22Rv1 (cell line): Measurements from ENCODE around the gene NUP93.

Experiments used
- H3K27ac ChIP-seq: fragments of 450-650 bp; 2 replicates; pipeline ENCODE4 v1.5.1; 2017
- CTCF ChIP-seq: fragments of 450-650 bp; IDR thresholded peaks from 2 replicates; pipeline ENCODE4 v1.5.1; 2017; ENCODE audit warnings: mild to moderate bottlenecking
- ZFX ChIP-seq: fragments of 450-650 bp; IDR thresholded peaks from 2 replicates; pipeline ENCODE4 v1.6.1; 2017; ENCODE audit warnings: antibody characterized with exemption, borderline replicate concordance

The NUP93 gene

GRCh38 chr16:56823081-56823733, 93.3 kb downstream of the NUP93 start:
- TF ChIP-seq CTCF, result no peak
- no peak for TF ChIP-seq ZFX
- no peak overlapping the region for H3K27ac ChIP-seq

GRCh38 chr16:56824331-56824730, 94.4 kb downstream of the NUP93 start:
- H3K27ac ChIP-seq, result no peak overlapping the region
- TF ChIP-seq ZFX, result no peak

- no peak for TF ChIP-seq CTCF
- no peak for TF ChIP-seq ZFX
- H3K27ac ChIP-seq, result no peak overlapping the region
These were observed 94.9 kb downstream of the NUP93 start for GRCh38 chr16:56824804-56825203.

- no peak overlapping the region for H3K27ac ChIP-seq
- TF ChIP-seq CTCF, result no peak
- no peak for TF ChIP-seq ZFX
These were observed 95.9 kb downstream of the NUP93 start for GRCh38 chr16:56825826-56826225.

- TF ChIP-seq CTCF (no peak), ZFX (no peak)
- no peak overlapping the region for H3K27ac ChIP-seq
These were observed 98.7 kb downstream of the NUP93 start for GRCh38 chr16:56828647-56829046.

- H3K27ac ChIP-seq, result no peak overlapping the region
- TF ChIP-seq ZFX (no peak), CTCF (no peak)
These were observed 100.7 kb downstream of the NUP93 start for GRCh38 chr16:56830669-56831068.

GRCh38 chr16:56832768-56833167, 102.8 kb downstream of the NUP93 start:
- no peak overlapping the region for H3K27ac ChIP-seq
- no peak for TF ChIP-seq ZFX
- TF ChIP-seq CTCF, result no peak
